GM12864 (cell line): Measurements from ENCODE around the gene SH2D3C.

Source experiments
- DNase-seq: peaks from one replicate; pipeline ENCODE4 v3.0.0-alpha.2; 2011; ENCODE audit warnings: low read depth
- H3K4me3 ChIP-seq: 2 replicates; pipeline ENCODE4 v1.5.1; 2011; ENCODE audit warnings: mild to moderate bottlenecking, low read depth, low read length, control low read depth
- TF ChIP-seq, protein P1 (sequence below): IDR thresholded peaks from 2 replicates; pipeline ENCODE4 v1.5.1; 2011; ENCODE audit warnings: low read depth, mild to moderate bottlenecking, moderate library complexity, low read length, control low read depth, inconsistent platforms; ENCODE audit errors: missing control alignments

The SH2D3C gene

DNA sequence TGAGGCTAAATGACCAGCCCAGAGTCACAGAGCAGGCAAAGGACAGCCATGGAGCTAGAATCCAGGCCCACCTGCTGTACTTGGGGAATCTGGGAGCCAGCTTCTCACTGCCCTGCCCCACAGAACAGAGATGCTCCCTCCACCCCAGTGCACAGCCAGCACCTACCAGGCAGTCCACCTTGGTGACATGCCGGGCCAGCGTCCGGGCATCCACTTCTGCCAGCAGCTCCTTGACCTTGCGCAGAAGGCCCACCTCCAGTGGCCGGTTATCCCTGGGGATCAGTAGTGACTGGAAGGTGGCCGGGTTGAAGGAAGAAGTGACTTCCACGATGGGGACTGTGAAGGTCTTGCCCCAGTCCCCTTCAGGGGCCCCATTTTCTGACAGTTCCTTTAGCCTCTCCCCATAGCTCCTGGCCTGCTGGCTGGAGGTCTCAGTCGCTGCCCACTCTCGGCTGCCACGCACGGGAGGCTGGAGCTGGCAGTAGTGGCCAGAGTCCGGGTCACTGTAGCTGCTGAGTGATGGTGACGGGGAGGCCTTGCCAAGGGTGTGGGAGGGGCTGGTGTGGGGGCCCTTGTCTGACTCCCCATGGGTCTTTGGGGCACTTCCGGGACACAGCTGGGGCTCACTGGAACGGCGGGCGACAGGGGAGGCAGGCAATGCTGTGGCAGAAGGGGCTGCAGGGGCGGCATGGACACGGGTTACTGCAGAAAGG, 33.9 kb downstream of the SH2D3C start:
- TF ChIP-seq, protein P1, sequence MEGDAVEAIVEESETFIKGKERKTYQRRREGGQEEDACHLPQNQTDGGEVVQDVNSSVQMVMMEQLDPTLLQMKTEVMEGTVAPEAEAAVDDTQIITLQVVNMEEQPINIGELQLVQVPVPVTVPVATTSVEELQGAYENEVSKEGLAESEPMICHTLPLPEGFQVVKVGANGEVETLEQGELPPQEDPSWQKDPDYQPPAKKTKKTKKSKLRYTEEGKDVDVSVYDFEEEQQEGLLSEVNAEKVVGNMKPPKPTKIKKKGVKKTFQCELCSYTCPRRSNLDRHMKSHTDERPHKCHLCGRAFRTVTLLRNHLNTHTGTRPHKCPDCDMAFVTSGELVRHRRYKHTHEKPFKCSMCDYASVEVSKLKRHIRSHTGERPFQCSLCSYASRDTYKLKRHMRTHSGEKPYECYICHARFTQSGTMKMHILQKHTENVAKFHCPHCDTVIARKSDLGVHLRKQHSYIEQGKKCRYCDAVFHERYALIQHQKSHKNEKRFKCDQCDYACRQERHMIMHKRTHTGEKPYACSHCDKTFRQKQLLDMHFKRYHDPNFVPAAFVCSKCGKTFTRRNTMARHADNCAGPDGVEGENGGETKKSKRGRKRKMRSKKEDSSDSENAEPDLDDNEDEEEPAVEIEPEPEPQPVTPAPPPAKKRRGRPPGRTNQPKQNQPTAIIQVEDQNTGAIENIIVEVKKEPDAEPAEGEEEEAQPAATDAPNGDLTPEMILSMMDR, result no peak
- no peak for DNase-seq
- H3K4me3 ChIP-seq, result no peak overlapping the region

DNA sequence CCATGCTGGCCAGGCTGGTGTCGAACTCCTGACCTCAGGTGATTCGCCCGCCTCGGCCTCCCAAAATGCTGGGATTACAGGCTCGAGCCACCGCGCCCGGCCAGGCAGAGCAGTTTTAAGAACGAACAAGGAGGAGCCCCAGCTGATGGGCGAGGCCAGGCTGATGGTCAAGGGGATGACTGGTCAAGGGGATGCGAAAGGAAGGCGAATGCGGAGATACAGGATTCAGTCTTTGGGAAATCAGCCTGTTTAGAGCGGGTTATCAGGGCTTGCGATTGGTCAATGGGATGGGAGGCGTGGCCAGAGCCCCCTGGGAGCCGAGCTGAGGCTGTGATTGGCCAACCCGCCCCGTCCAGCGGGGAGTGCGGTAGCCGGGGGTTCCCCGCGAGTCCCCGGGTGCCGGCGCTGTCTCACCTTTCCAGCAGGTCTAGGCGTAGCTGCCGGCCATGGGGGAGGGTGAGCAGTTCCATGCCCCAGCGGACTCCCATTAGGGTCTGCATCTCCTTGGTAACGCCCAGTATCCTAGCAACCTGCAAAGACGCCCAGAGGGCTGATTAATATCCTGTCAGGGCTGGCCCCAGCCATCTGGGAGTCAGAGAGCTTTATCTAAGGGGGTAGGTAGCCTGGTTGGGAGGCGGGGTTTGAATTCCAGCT, 35.9 kb downstream of the SH2D3C start:
- no peak for DNase-seq
- H3K4me3 ChIP-seq, result no peak overlapping the region
- TF ChIP-seq, protein P1, result no peak

DNA sequence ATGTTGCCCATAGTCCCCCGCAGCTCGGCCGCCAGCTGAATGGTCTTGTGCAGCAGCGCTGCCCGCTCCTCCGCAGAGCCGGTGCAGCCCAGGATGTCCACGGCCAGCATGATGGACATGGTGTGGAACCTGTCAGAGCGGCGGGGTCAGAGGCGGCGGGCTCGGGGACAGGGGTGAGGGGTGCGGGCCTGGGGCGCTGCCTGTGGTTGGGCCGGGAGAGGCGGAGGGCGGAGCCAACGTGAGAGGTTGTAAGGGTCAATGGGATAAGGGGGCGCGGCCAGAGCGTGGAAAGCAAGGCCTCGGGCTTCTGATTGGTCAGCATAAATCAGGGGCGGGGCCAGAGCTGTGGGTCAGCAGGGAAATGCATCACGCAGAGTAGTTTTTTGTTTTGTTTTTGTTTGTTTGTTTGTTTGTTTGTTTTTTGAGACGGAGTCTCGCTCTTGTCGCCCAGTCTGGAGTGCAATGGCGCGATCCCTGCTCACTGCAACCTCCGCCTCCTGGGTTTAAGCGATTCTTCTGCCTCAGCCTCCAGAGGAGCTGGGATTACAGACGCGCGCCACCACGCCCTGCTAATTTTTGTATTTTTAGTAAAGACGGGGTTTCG, 36.5 kb downstream of the SH2D3C start:
- no peak for DNase-seq
- TF ChIP-seq, protein P1, result no peak
- no peak overlapping the region for H3K4me3 ChIP-seq

DNA sequence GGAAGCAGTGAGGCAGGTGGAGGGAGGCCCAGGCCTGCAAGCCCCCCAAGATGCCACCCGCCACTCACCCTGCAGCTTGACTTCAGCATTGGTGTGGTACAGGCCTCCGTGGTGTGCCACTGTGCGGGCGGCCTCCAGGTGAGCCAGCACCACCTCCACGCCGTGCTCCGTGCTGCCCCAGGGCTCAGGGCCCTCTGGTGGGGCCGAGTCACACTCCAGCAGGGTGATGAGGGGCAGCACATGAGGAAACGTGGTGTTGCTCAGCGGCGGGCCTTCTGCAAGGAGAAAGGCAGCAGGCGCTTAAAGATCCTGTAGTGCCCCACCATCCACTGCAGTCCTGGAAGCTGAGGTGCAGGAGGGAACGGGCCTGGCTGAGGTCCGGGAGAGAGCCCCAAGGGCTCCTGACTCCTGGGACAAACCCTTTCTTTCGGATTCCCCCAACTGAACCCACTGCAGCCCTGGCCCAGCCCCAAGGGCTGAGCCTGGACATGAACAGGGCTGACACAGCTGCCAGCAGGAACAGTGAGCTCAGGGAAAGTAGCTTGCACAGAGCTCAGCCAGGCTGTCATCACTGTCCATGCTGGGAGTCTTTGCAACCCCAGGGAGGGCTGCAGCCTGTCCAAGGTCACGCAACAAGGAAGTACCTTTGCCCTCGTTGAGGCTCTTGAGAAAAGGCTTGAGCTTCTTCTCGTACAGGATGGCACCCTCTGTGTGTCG, 38.7 kb downstream of the SH2D3C start:
- TF ChIP-seq, protein P1, result no peak
- no peak for DNase-seq

DNA sequence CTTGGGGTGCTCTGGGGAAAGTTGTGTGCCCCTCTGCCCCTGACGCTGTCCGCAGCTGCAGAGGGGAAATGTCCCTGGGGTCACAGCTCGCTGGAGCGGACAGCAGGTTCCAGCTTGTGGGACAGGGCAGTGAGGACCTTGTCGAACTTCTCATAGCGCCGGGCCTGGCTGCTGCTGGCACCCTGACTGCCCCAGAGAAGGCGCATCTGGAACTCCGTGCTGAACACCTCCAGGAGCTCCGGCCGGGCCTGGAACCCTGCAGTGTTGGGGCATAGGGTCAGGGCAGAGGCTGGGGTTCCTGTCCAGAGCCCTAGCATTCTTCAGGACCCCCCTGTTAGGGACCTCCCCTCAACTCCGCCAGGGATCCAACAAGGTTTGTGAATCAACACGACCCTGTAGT, 39.8 kb downstream of the SH2D3C start:
- H3K4me3 ChIP-seq, result no peak overlapping the region
- no peak for DNase-seq
- TF ChIP-seq, protein P1, result no peak

More for the DNA sequence above, 38.7 kb downstream of the SH2D3C start:
- no peak overlapping the region for H3K4me3 ChIP-seq

DNA sequence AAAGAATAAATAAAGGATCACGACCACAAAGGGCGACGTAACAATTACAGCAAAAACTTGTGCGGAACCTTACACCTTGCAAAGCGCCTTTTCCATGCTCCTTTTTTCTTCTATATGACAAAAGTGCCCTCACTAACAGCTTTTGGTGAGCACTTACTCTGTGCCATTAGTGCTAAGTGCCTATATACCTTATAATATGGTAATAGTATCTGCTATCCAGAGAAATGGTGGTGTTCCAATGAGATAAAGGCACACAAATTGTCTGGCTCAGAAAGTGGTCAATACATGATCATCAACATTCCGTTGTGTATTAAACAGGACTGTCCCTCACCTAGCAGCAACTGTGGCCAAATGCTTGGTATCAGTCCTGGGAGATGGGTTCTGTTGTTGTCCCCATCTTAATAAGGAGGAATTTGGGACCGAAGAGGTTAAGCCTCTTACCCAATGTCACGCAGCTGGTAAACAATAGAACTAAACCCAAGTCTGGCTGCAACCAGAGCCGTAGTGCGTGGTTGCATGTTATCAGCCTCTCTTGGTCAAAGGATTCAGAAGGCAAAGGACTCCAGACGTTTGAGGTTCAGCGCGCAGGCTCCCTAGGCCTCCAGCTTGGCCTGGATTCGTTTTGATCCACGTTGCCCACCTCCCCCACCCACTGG, 42.8 kb downstream of the SH2D3C start:
- DNase-seq, result no peak
- no peak overlapping the region for H3K4me3 ChIP-seq
- TF ChIP-seq, protein P1, result no peak
